Measurements from ENCODE around the gene MISP.
A peak's percentile ranks its signal among the peaks of the same experiment; 100 is the strongest.
"Not testable (repeated sequence)": the region's sequence is repeated elsewhere in the genome, so short reads cannot be mapped to it uniquely, and the experiment has no call there.

The MISP gene, protein sequence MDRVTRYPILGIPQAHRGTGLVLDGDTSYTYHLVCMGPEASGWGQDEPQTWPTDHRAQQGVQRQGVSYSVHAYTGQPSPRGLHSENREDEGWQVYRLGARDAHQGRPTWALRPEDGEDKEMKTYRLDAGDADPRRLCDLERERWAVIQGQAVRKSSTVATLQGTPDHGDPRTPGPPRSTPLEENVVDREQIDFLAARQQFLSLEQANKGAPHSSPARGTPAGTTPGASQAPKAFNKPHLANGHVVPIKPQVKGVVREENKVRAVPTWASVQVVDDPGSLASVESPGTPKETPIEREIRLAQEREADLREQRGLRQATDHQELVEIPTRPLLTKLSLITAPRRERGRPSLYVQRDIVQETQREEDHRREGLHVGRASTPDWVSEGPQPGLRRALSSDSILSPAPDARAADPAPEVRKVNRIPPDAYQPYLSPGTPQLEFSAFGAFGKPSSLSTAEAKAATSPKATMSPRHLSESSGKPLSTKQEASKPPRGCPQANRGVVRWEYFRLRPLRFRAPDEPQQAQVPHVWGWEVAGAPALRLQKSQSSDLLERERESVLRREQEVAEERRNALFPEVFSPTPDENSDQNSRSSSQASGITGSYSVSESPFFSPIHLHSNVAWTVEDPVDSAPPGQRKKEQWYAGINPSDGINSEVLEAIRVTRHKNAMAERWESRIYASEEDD

GRCh38 chr19:750640-751423 lies at the start of gene MISP:
TSS of gene MISP (plus strand) at chr19:751112. CDS start at chr19:756947, 5,835 bp downstream.
- no peak for DNase-seq

GRCh38 chr19:702847-703246 lies 48.1 kb upstream of the MISP start:
- not testable (repeated sequence) for DNase-seq

DNA sequence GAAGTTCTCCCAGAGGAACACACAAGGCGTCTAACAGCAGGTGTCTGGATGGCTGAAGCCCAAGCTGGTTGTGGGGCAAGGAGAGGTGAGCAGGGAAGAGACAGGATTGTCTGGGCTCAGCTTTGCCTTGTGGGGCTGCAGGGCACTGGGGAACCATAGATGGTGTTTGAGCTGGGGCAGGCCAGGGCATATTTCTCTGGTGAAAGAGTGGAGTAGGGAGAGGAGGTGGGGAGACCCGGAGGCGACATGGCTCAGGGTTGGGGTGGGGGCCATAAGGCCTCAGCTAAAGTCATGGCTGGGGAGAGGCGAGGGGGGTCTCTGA lies 47.6 kb upstream of the MISP start:
- no peak for DNase-seq

DNA sequence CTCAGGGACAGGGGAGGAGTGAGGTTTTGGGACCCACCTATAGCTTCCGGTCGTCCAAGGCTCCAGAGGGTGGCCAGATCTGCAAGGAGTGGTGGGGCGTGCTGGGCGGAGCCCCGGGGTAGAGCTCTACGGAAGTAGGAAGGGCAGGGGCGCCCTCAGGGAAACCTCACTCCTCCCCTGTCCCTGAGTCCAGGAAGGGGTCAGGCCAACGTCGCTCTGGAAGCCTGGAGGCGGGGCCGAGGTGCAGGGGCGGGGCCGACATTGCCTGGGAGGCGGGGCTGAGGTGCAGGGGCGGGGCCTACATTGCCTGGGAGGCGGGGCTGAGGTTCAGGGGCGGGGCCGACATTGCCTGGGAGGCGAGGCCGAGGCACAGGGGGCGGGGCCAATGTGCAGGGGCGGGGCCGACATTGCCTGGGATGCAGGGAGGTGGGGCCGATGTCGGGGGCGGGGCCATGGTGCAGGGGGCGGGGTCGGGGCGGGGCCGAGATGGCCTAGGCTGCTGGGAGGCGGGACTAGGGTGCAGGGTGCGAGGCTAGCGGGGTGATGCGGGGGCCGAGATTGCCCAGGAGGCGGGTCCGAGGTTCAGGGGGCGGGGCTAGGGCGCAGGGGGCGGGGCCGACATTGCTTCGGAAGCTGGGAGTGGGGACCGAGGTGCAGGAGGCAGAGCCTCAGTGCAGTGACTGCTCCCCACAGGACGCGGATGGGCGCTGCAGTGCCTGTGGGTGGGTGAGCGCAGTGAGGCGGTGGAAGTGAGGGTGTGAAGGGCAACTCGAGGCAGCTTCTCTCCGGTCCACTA lies 47.1 kb upstream of the MISP start:
- DNase-seq = peak; percentile 90

GRCh38 chr19:704447-704741 lies 46.5 kb upstream of the MISP start:
- DNase-seq = no peak

DNA sequence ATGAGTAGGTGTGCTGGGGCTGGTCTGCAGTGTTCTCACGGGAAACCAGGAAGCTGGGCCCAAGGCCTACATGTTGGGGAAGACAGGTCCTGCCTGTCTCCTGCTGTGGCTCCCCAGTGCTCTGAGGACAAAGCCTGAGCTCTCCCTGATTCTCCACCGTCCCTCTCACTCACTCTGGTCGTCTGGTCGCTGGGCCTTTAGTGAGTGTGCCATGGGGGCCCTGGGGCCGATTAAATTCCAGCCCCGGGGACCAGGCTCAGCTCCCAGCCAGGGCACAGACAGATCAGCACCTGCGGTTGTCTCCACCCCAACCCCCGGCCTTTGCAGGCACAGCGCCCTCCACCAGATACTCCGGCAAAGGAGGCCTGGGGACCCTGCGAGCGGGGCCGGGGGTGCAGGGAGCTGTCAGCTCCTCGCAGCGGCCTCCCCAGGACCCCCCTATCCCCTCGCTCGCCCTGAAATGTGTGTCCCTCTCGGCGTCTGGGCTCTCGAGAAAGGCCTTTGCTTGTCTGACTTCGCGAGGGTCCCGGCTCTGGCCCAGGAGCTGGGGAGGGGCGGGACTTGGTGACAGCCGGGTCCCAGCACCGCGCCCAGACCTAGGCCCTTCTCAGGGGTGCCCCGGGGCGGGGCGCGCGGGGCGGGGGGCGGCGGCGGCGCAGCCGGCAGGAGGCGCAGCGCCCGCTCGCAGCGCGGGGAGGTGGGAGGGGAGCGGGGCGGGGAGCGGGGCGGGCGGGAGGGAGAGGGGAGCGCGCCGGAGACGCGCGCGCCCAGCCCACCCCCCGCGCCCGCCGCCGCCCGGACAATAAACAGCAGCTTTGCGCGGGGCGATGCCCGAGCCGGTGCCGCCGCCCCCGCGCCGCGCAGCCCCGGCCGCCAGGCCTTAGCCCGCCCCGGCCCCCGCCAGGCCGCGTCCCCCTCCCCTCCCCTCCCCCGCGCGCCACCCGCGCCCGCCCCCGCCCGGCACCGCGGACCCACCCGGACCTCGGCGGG lies 42.5 kb upstream of the MISP start, which contains the start of gene PALM:
Gene PALM (plus strand): TSS at position 782 of the 990 bp plus-strand sequence. CDS start 212 bp downstream, outside the sequence.
- no peak for DNase-seq

GRCh38 chr19:709196-709964 lies 41.5 kb upstream of the MISP start:
- DNase-seq = no peak

DNA sequence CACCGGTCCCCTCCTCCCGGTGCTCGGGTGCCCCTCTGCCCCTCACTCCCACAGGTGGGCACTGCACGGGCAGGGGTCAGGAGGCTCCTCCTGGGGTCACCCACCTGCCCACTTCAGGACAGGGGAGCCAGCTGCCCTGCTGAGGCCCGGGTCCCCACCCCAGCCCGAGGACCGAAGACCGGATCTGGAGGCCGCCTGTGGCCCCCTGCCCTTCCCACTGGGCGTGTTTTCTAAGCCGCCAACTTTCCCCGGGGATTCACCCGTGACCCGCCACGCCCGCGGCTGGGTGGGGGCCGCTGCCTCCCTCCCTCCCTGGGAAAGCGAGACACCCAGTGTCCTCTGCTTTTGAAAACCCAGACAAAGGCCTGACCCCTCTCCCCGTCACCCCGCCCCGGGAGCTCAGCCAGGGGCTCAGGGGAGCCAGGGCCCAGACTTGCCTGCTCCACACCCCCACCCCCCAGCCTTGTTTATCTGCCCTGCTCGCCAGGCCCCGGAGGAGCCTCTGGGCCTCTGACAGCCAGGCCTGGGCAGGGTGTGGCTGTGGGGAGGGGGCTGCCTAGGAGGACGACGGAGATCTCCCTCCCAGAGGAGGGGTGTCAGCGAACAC lies 40.8 kb upstream of the MISP start:
- DNase-seq = no peak

GRCh38 chr19:710767-711166 lies 40.1 kb upstream of the MISP start:
- no peak for DNase-seq

GRCh38 chr19:711254-711653 lies 39.7 kb upstream of the MISP start:
- no peak for DNase-seq

DNA sequence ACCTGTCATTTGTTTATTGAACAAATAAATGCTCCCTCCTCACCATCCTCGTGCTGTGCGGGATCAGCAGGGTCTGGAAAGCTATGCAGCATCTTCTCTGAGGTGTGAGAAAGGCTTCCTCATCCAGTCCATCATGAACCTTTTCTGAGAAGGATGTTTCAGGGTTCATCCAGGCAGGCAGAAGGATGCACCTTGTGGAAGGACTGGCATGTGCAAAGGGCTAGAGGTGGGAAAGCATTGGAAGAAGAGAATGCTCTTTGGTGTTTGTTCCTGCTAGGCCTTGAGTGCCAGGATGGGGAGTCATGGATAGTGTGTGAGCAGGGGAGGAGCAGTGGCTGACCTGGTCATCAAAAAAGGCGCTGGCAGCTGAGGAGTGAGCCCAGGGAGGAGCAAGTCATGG lies 35.6 kb upstream of the MISP start:
- DNase-seq = no peak

- DNase-seq = no peak
These were observed 32.5 kb upstream of the MISP start for GRCh38 chr19:718251-718951.

DNA sequence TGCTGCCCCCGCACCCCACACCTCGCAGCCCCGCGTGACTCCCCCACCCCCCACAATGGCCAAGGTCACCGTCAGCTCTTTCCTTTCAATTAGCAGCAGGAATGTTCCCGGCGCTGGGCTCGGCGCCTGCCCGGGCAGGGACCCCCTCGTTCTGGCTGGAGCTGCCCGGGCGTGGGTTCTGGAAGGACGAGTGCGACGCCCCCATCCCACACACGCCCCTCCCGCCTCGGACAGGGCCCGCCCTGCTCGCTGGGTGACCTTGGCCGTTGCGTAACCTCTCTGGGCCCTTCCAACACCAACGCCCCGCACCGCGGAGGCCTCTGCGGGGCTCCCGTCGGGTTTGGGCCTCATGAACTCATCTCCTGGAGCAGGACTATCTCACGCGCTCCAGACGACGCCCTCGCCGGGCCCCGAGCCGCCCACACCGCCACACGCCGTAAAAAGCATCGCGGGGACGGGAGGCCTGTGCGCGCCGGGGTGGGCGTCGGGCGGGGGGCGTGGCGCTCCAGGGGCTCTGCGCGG lies 31.9 kb upstream of the MISP start:
- DNase-seq = no peak

DNA sequence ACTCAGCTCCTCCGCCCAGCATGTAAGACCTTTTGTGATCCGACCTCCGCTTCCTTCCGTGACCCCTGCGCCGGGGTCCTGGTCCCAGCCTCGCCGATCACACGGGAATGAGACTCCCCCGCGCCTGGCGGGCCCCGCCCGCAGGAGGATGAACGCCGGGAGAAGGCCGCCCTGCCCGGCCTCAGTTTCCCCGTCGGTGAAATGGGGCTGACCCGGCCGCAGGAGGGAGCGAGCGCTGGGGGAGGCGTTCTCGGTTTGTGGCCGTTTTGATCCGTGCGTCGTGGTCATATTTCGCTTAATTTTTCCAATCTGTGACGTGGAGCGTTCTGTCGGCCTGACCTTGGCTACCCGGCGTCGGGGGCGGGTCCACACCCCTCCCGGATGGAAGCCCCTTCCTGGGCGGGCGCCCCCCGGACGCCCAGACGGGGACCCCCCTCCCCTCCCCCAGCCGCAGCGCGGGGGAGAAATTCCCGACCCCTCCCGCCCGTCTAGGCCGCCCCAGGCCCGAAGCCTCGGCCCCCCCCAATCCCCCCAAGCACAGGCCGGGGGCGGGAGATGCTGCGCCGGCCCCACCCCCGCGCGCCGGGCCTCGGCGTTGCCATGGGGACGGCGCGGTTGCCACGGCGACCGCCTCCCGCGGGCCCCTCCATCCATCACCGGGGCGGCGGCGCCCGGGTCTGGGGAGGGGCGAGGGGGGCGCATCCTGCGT lies 31.1 kb upstream of the MISP start:
- DNase-seq = no peak

GRCh38 chr19:720345-721160 lies 30.4 kb upstream of the MISP start:
- DNase-seq = no peak

DNA sequence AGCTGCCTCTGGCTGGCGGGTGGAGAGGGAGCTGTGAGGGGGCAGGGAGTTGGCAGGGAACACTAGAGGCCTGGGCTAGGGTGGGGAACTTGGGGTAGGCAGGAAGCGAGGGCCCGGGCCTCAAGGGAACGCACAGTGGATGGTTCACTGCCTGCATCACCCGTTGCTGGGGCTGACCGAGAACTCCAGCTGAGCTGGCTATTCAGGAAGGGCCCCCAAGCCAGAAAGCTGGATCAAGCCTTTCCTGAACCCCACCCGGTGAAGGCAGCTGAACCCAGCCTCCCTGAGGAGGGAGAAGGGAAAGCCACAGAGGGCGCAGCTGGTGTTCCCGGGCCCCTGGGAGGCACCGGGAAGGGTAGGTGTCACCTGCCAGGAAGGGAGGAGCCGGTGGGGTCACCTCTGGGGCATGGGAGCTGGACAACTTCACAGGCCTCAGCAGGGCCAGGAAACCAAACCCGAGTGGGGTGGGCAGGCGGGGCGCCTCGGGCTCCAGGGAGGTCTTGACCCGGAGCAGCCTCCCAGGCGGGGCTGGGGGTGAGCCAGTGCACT lies 28.3 kb upstream of the MISP start:
- DNase-seq = no peak

DNA sequence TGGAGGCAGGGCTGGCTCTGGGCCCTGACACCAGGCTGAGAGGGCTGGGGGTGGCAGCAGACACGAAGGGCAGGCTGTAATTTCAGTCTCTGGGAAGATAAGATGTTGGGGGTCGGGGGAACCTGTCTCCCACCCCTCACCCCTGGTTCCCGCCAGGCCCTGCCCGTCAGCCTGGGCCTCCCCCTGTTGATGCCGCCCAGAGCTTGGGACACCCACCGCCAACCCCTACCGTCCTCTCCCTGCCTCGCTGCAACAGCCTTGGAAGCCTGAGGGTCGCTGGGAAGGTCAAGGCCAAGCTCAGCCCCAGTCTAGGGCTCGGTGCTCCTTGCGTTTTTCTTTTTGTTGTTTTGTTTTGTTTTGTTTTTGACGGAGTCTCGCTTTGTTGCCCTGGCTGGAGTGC lies 27.7 kb upstream of the MISP start:
- no peak for DNase-seq

- DNase-seq = no peak
These were observed 27.2 kb upstream of the MISP start for GRCh38 chr19:723714-724113.

All from stimulated activated CD8-positive, alpha-beta memory T cell treated with anti-CD3 and anti-CD28 coated beads, Interleukin-4, amount 100 ng/mL, for 48 hours (primary cell).